GM18861 (cell line): ENCODE data around the gene VWA8.
"Not testable (repeated sequence)": the region's sequence is repeated elsewhere in the genome, so short reads cannot be mapped to it uniquely, and the experiment has no call there.

Experiments used
- ATAC-seq: cut with Tn5 transposase; IDR thresholded peaks from one replicate; pipeline ENCODE4 v1.9.1; 2021; ENCODE audit not compliant: unreplicated experiment

Gene VWA8

DNA sequence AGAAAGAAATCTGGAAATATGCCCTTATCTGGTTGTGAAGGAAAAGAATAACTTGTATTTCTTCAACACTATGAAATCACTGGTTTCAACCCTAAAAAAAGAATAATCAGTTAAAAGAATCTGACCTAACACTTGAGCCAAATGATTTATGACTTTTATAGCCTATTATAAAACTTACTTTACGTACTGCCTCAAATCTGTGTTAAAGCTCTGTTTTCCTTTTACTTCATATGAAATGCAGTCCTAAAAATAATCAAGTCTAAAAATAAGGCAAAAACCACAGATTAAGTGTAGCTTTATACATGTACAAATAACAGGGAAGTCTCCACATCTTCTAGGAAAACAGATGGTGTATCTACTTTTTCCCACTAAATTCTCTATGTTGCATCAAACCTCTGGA, 101.3 kb downstream of the VWA8 start:
- ATAC-seq: no peak

DNA sequence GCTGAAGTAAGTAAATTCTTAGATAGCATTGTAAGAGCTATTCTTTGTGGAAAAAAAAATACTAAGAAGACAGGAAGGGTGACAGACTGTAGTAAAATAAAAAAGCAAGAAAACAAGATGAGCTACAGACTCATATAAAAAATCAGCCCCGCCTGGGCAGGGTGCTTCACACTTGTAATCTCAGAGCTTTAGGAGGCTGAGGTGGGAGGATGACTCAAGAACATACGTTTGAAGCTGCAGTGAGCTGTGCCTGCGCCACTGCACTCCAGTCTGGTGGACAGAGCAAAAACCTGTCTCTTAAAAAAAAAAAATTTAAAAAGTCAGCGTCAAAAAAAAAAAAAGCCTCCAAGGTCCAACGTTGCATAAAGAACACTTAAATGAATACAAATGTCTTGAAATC, 102.1 kb downstream of the VWA8 start:
- no peak for ATAC-seq

DNA sequence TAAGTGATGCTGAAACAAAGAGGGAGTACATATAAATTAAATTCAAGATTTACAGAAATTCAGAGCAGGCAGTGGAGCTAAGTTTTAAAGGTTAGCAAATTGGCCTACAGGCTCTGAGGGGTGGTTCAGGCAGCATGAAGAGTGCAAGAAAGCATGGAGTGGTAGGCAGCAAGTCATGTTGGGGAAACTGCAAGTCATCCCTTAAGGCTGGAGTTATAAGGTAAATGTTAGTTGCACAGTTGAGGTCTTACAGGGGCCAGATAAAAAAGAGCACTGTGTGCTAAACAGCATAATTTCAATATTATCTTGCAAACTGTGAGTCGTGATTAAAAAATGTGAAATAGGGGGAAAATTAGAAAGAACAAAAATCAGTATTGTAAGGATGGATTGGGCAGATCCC, 106.2 kb downstream of the VWA8 start:
- no peak for ATAC-seq

DNA sequence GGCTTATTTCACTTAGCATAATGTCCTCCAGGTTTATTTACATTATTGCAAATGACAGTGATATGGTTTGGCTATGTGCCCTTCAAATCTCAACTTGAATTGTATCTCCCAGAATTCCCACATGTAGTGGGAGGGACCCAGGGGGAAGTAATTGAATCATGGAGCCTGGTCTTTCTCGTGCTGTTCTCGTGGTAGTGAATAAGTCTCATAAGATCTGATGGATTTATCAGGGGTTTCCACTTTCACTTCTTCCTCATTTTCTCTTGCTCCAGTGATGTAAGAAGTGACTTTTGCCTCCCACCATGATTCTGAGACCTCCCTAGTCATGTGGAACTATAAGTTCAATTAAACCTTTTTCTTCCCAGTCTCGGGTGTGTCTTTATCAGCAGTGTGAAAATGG, 109.6 kb downstream of the VWA8 start:
- ATAC-seq: no peak

DNA sequence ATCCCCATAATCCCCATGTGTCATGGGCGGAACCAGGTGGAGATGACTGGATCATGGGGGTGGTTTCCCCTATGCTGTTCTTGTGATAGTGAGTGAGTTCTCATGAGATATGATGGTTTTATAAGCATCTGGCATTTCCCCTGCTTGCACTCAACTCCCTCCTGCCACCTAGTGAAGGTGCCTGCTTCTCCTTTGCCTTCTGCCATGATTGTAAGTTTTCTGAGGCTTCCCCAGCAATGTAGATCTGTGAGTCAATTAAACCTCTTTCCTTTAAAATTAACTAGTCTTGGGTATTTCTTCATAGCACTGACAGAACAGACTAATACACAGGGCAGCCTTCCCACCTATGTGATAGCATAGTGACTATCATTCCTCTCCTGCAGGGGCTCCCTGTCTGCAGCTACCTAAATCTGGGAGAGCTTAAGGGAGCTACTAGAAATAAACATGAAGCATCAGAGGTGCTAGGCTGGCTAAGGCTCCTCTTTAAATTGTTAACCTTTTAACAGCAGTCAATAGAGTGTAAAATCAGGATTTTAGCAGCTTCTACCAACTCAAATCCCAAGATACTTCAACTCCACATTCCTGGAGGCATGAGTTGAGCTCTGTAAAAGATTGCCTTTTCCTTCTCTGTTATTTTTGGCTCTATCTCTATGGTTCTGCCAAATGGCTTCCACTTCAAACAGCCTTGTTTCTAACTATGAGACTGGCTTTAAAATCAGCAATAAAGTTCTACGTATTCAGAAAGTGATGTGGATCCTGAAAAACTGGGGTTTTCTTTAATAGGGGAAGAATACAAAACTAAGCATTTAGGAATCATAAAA, 112.3 kb downstream of the VWA8 start:
- no peak for ATAC-seq

DNA sequence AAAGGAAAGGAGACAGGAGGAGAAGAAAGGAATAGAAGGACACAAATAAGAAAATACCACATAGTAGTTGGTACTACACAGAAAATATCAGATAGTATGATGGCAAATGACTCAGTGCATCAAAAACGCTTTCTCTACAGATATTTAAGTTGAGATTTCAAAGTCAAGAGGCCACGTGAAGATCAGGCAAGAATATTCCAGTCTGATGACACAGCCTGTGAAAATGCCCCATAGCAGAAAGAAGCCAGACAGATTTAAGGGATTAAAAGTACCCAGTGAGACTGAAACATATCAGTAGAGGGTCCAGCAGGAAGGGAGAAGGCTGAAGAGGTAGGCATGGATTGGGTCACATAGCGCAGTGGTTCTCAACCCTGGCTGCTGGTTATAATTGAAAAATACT, 113.7 kb downstream of the VWA8 start:
- no peak for ATAC-seq

DNA sequence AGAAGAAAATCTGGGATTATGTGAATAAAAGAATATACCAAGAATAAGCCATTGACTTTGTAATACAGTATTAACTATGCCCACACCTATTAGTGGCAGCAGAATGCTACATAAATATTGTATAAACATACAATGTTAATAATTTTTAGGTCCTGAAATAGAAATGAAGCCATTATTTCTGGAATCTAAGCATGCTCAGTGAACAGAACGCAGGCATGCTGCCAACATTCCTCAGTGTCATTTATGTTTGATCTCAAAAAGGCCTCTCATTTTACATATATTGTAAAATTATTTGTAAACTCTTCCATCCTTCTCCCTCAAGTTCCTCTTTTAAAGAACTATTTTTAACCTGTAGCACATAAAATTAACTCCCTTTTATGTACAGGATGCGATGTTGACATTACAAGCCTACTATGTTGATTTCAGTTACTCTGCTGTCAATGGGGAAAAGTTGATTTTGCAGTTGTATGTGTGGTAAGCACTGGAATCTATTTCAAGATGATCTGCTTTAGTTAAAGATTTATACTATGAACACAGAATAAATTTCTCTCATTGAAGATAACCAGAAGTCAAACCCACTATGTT, 118.8 kb downstream of the VWA8 start:
- no peak for ATAC-seq

DNA sequence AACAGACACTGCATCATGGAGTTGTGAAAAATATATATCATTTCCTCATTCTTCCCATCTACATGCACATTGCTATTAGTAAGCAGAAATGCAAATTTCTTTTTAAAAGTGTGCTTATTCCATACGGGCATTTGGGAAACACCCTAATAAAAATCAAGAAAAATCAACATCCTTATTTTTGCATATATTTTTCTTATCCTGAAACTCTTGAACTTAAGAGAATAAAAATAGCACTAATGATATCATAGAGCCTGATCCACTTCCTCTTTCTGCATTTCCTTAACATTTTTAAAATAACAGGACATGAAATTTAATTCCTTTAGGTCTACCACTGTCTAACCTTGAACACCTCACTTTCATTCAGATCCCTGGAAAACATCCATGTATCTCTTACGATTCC, 123.3 kb downstream of the VWA8 start:
- no peak for ATAC-seq

DNA sequence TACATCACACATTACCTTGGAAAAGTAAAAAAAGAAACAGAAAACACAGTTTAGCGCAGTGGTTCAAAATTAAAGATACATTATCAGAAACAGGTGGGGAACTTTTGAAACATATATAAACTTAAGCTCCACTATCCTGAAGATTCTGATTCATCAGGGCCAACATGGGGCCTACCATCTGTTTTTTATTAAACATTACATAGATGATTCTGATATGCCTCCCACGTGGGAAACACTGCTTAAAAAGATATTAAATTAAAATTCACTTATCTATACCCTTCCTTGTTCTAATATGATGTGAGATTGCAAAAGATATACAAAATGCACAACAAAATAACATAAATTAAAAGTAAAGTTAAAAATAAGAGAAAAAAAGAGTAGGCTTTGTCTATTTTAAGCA, 125.0 kb downstream of the VWA8 start:
- no peak for ATAC-seq

DNA sequence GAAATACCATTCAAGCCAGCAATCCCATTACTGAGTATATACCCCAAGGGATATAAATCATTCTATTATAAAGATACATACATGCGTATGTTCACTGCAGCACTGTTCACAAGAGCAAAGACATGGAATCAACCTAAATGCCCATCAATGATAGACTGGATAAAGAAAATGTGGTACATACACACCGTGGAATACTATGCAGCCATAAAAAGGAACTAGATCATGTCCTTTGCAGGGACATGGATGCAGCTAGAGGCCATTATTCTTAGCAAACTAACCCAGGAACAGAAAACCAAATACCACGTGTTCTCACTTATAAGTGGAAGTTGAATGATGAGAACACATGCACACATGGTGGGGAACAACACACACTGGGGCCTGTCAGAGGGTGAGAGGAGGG, 126.2 kb downstream of the VWA8 start:
- ATAC-seq: not testable (repeated sequence)

DNA sequence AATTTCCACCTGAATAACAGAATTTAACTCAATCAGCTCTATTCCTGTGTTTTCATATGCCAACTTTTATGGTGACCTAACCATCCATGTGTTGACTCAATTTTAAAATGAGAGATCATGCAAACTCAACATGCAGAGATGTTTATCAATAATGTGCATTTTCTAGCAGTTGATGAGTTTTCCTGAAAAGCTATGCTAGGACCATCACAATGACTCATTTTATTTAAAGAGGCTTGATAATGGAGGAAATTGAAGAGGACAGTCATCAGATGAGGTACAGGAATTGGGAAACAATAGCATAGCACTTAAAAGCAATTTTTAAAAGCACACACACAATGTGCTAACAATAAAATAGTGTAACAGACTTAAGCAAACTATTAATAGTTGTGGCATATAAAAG, 127.1 kb downstream of the VWA8 start:
- ATAC-seq: no peak

DNA sequence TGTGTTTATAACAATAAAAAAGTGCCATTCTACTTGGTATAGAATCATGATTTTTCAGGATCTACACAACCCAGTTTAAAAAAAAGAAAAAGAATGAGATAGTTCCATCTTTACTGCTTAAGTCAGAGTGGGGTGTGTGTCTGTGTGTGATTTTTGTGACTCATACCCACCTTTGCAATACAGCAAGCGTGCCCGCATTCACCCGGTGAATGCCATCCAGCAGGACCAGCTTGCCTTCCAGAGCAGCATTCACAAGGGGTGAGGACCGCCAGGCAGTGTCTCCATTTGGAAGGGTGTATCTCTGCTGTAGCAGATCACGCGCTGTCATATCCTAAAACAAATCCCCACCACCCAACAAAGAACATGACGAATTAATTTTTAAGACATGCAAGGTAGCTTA, 127.7 kb downstream of the VWA8 start:
- ATAC-seq: no peak

DNA sequence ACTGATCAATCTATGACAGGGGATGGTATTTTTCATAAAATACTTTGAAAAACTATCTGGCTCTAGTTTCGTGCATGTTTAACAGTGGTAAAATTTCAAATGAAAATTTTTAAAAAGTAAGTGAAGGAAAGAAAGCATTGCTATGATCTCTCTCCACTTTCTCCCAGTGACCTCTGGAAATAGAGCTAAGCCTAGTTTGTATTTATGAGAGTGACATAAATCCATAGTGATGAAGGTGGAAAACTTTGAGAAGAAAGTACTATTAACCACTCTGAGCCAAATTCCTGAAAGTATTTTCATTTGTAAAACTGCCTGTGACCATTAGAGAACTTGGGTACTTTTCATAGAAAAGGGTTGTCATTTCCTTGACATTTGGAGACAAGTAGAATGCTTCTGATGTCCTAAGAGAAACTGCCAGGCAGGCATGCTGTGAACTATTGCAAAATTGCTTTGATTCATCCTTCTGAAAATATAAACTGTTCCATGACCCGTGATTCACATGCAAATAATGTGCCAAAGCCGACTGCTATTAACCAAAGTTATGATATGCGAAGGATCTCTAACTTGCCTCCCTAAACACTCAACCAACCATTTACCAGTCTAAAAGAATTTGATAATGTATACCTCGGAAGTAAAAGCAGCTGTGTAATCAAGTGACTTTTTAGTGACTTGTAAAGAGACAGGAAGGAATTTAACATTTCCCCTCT, 133.2 kb downstream of the VWA8 start:
- no peak for ATAC-seq

DNA sequence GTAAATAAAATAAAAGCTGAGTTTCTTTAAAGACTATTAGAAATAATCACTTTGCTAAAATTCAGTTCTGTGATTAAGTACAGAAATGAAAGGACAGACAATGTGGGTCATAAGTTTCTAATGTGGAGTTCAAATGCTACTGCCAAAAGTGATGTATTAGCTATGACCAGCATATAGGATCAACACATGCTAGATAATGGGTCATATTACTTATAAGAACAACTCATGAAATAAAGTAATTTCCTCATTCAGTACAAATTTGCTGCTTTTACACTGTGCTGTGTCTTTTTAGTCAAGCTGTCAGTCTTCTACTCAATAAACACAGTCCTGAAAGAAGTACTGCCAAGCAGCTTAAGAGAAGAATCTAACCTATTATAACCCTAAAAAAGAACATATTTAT, 135.2 kb downstream of the VWA8 start:
- ATAC-seq: no peak

DNA sequence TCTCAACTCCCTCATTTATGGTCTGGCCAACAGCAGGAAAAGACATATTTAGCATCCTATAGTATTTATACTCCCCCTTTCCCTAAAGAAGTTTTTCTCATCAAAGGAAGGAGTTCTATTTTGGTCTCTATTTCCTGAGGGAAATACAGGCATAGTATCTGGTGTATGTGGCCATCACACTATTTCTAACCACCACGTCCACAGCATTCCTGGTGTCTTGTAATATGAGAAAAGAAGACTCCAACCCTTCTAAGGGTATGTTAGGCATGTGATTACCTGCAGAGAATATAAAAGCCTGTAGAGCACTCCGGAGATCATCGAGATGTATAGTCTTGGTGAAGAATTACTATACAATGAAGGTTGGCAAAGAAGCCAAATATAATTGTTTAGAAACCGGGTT, 137.4 kb downstream of the VWA8 start:
- ATAC-seq: no peak

DNA sequence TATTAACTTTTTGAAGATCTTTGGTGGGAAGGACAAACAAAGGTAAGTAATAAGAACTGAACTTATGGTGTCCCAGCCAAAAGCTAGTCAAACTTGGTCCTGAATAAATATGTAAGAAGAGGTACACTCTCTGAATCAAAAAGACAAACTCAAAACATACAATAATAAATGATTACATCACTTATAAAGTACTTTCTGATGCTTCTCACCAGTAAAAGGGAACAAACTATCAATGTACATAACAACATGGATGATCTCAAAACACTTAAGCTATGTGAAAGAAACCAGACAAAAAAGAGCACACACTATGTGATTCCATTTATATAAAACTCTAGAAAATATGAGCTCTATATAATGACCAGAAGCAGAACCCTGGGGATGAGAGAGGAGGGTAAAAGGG, 138.3 kb downstream of the VWA8 start:
- no peak for ATAC-seq

DNA sequence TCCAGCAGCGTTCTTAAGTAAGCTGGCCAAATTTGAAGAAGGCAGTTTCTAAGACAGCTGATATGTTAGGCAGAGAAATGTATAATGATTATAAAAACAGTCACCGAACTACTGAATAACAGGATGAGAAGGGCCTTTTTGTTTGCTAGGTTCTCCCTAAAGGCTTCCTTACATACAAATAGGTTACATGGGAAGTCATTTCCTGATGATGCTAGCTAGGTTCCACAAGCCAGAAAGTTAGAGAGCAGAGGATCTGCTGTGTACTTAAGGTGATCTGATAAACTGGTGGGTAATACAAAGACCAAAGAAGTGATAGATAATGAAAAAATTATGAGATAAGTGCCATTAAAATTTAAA, 139.7 kb downstream of the VWA8 start:
- ATAC-seq: no peak

DNA sequence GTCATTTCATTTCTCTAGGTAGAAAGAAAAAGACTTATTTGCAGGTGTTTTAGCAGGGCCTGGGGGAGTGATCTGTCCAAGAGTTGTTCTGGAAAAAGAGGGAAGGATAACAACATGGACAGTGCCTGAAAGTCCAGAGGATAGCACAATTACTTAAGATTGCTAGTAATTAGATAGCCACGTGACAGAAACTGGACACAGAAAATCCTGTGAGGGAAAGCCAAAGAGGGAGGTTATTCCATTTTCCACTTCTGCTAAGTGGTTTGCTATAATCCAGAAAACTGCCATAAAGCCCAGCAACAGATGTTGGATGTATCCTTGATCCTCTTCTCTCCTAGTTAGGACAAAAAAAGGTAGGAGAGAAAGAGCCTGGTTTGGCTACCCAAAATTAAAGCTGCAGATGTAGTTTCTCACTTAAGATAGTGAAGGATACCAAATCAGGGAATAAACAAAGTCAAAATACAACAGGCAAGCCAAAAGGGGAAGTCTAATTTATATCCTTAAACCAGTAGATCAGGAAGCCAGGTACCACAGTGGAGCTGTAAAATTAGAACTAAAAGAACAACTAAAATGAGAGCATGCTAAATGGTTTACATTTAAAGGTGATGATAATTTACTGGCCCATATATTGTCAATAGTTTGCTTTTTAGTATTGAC, 140.2 kb downstream of the VWA8 start:
- ATAC-seq: no peak

DNA sequence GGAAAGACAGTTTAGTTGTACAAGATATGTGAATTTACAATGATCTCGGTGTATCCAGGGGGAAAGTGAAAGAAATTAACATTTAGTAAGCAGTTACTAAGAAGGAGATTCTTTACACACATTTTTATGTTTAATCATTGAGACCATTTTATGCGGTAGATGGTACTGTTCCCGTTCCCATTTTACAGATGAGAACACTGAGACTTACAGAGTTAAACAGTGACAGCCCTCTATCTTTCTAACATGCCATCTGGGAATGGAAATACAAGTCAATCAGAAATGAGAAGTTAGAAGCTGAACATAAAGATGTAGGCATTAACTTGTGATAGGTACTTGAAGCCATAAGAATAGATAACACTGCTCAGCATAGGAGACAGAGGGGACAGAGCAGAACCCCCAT, 144.9 kb downstream of the VWA8 start:
- no peak for ATAC-seq

DNA sequence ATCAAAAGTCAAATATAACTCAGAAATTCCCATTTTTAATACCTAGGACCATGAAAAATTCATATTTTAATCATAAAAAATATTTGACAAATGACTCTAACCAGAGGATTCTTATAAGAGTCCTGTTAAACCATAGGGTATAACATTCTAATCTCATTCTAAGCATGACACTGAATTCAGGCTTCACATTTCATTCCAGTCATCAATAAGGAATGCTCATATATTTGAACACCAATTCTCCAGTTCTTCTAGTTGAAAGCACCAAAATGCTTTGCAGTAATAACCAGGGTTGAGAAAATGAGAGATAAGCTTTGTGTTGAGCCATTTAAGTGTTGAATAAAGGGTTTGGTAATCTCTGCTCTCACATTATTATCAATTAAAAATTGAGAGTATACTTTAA, 147.5 kb downstream of the VWA8 start:
- ATAC-seq: no peak

DNA sequence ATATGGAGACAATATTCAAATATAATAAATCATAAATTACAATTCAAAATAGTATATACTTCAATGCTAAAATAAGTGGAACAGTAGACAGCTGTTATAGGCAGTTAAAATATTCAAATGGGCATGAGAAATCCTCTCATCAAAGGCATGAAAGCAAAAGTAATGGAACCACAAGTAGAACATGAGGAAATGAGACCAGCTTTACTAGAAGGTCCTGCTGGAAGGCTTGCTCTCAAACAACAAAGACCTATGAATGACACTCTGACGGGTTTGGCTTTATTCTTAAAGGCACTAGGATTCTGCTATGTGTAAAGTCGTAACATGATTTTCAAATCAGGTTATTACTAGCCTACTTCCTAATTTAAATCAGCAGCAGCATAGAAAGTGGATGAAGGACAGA, 148.1 kb downstream of the VWA8 start:
- no peak for ATAC-seq

DNA sequence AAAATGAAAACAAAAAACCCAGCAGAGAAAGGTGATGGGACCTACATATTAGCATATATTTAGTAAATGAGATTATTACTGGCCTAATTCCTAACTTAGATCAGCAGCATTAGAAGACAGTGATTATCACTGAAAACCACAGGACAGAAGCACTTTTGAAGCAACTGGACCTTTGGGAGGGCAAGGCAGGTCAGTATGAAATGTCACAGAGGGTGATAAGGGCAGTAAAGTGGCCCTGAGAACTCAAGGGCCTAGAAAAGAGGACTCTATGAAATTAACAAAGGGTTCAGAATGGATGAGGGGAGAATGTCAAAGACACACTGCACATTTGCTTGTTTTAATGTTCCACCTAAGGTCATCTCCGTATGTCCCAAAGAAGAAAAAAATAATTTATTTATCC, 148.7 kb downstream of the VWA8 start:
- ATAC-seq: no peak
